ENCODE results near the gene ZMYND8. TPM values are rescaled to one million over a fixed set of nuclear protein-coding genes. Genes with fewer than 3 reads are reported as not detected.

Gene ZMYND8
- total and polyA plus RNA-seq, 2 of the 4 experiments (the other 2 are of a cell fraction): 24.0 to 28.2 TPM

- no peak overlapping the region for H3K4me2 ChIP-seq (ENCODE audit: low read depth, low read length)
- POLR2A ChIA-PET (ENCODE audit: unreplicated experiment): no interaction called here
- in situ Hi-C loops (cut with MboI; ENCODE audit: low sequenced_read_pairs): loop anchor here (10.0 kb wide), 1 partner anchor 451 kb away; no protein-coding TSS in a partner anchor
- H3K4me1 ChIP-seq (ENCODE audit: control insufficient read depth, insufficient read depth, low read length): peaks cover 2% of the 10 kb centered on the region; the same call in 1 of the 2 replicates
- no TSS peak for BruUV-seq (replicated peaks)
- H4K91ac ChIP-seq (ENCODE audit: insufficient read depth, low read depth, low read length): peak overlapping the region; percentile 66
- H2BK5ac ChIP-seq (ENCODE audit: low read depth, low read length, poor library complexity, severe bottlenecking): no peak overlapping the region
- no peak for TF ChIP-seq CEBPB (IDR thresholded peaks at IDR 0.05; ENCODE audit: low read depth, low read length)
- TF ChIP-seq CHD1 (IDR thresholded peaks at IDR 0.05; ENCODE audit: low read depth, low read length): no peak
- TF ChIP-seq CTCF (conservative IDR thresholded peaks at IDR 0.05; ENCODE audit: low read depth, low read length): peak; percentile 63
- peak; percentile 22; the same call in 1 of the 2 replicates for TF ChIP-seq MAZ (IDR thresholded peaks at IDR 0.05; ENCODE audit: borderline replicate concordance, low read depth, low read length)
- TF ChIP-seq RAD21 (IDR thresholded peaks at IDR 0.05; ENCODE audit: low read length): peak; percentile 65
- TF ChIP-seq USF2 (IDR thresholded peaks at IDR 0.05; ENCODE audit: low read depth, low read length): peak; percentile 72
- peak; percentile 58 for TF ChIP-seq SMC3 (IDR thresholded peaks at IDR 0.05; ENCODE audit: low read depth, low read length)
- H2AK9ac ChIP-seq (replicated peaks; ENCODE audit: low read depth, low read length, poor library complexity): peak overlapping the region; percentile 7
- CTCF ChIA-PET: interaction anchor here (0.6 to 1.9 kb wide), 7 partner anchors 9 to 450 kb away, joined by 3 to 17 read pairs (median 3); no protein-coding TSS in a partner anchor
- DNase-seq: peak; percentile 79
- H2AK5ac ChIP-seq (ENCODE audit: low read depth, low read length): peak overlapping the region; percentile 59; the same call in 1 of the 2 replicates
- no peaks in the 10 kb centered on the region; the same call in none of the 2 replicates for H4K20me1 ChIP-seq (ENCODE audit: insufficient read depth, low read length)
- H3K9ac ChIP-seq (ENCODE audit: low read depth, low read length): no peak overlapping the region
- intact Hi-C loops (cut with micrococcal nuclease): loop anchor here (2.0 kb wide), 2 partner anchors 297 to 415 kb away; no protein-coding TSS in a partner anchor
- ATAC-seq (ENCODE audit: low read depth): peak; percentile 83
- H3K4ac ChIP-seq (ENCODE audit: low read depth, low read length): peak overlapping the region; percentile 75; the same call in 1 of the 2 replicates
- H4K8ac ChIP-seq (ENCODE audit: low read depth in 2 of 2, low read length in 2 of 2): peak overlapping the region in 1 of 2 experiments; percentile 62; a peak in 1 of 4 replicates
- H3K14ac ChIP-seq (replicated peaks; ENCODE audit: low read depth, low read length): peak overlapping the region; percentile 31; the same call in 1 of the 2 replicates
- no peaks in the 10 kb centered on the region for H3K27me3 ChIP-seq (ENCODE audit: control insufficient read depth, insufficient read depth, low read length)
- 0 out of 2 replicates have a peak overlapping the region, but pooled peaks have one; percentile 4 for H4K5ac ChIP-seq (ENCODE audit: low read depth, low read length)
- H3K36me3 ChIP-seq (ENCODE audit: control insufficient read depth, insufficient read depth, low read length): peaks cover 18% of the 10 kb centered on the region
- H3K18ac ChIP-seq (ENCODE audit: low read depth, low read length): no peak overlapping the region
- H3K27ac ChIP-seq (ENCODE audit: insufficient read depth, low read length): no peak overlapping the region
- peak overlapping the region; percentile 29; the same call in 1 of the 2 replicates for H3K23ac ChIP-seq (ENCODE audit: low read depth, low read length)
- H3K9me1 ChIP-seq (ENCODE audit: insufficient read depth, low read length): peaks cover 27% of the 10 kb centered on the region; the same call in 1 of the 2 replicates
- WGBS, 2 experiments (ENCODE audit: extremely low coverage in 2 of 2, insufficient read length in 1 of 2): 71% methylated on average over 7 of the region's 9 CpGs; no CpG with 5 or more reads in 1 of the 2 experiments
- no peak overlapping the region; the same call in 2 of the 3 replicates for H2BK15ac ChIP-seq (ENCODE audit: low read depth, low read length)
- peaks cover 0 to 19% of the 10 kb centered on the region in 2 experiments; a peak in 2 of 4 replicates for H3K79me1 ChIP-seq (ENCODE audit: low read depth in 1 of 2, low read length in 2 of 2)
- dilution Hi-C loops (cut with HindIII; ENCODE audit: low sequenced_read_pairs, unreplicated experiment): no loop called here
- H3K56ac ChIP-seq (ENCODE audit: extremely low read depth, insufficient read depth, low read length): no peak overlapping the region
- peak overlapping the region; percentile 68 for H2AFZ ChIP-seq (replicated peaks; ENCODE audit: low read length, poor library complexity)
- no peaks in the 10 kb centered on the region for H3K9me3 ChIP-seq (ENCODE audit: control insufficient read depth, insufficient read depth, low read length)
- peak overlapping the region; percentile 14; the same call in 1 of the 2 replicates for H2BK120ac ChIP-seq (ENCODE audit: low read depth, low read length)
- peak overlapping the region; percentile 63; the same call in 1 of the 2 replicates for H2BK20ac ChIP-seq (ENCODE audit: low read depth, low read length)
- no peak overlapping the region for H3K4me3 ChIP-seq (ENCODE audit: insufficient read depth, low read depth, low read length)
Observed at GRCh38 chr20:47205577-47206123, 150.8 kb downstream of the ZMYND8 start.

Measured in IMR-90 (cell line).